ENCODE measurements around the gene SAT1.

Gene SAT1

GRCh38 chrX:23826653-23827052 is 43.7 kb downstream of the SAT1 start:
- Histone ChIP-seq H3F3A (ENCODE audit: insufficient read depth, low read length) (no peaks in the 10 kb centered on the region), H3K27ac (ENCODE audit: low read length) (no peak overlapping the region), H3K36me3 (replicated peaks; ENCODE audit: insufficient read depth, low read length) (no peaks in the 10 kb centered on the region), H3K9ac (ENCODE audit: low read length) (no peak overlapping the region), H3K79me2 (ENCODE audit: low read length) (no peaks in the 10 kb centered on the region), H3K4me2 (ENCODE audit: low read depth, low read length) (no peak overlapping the region), H3K27me3 (replicated peaks; ENCODE audit: insufficient read depth, low read length) (no peaks in the 10 kb centered on the region), H3K4me3 (ENCODE audit: low read length) (no peak overlapping the region), H3K9me3 (replicated peaks; ENCODE audit: insufficient read depth, low read length) (no peaks in the 10 kb centered on the region), H3K4me1 (ENCODE audit: low read length) (no peaks in the 10 kb centered on the region), H3K9me2 (replicated peaks; ENCODE audit: insufficient read depth, low read length) (no peaks in the 10 kb centered on the region), H4K20me1 (ENCODE audit: insufficient read depth, low read length) (no peaks in the 10 kb centered on the region), H2AFZ (ENCODE audit: low read length) (no peak overlapping the region)
- DNase-seq: no peak
- TF ChIP-seq CTCF (IDR thresholded peaks at IDR 0.05; ENCODE audit: low read length): no peak
- TF ChIP-seq EZH2phosphoT487 (IDR thresholded peaks at IDR 0.05; ENCODE audit: low read length): no peak
- TF ChIP-seq EZH2 (optimal IDR thresholded peaks at IDR 0.05; ENCODE audit: low read depth, low read length): no peak

- Histone ChIP-seq H3K9me3 (replicated peaks; ENCODE audit: insufficient read depth, low read length) (no peaks in the 10 kb centered on the region), H3K9me2 (replicated peaks; ENCODE audit: insufficient read depth, low read length) (no peaks in the 10 kb centered on the region), H3F3A (ENCODE audit: insufficient read depth, low read length) (no peaks in the 10 kb centered on the region), H2AFZ (ENCODE audit: low read length) (no peak overlapping the region), H3K4me1 (ENCODE audit: low read length) (no peaks in the 10 kb centered on the region), H3K27me3 (replicated peaks; ENCODE audit: insufficient read depth, low read length) (no peaks in the 10 kb centered on the region), H3K27ac (ENCODE audit: low read length) (no peak overlapping the region), H3K4me2 (ENCODE audit: low read depth, low read length) (no peak overlapping the region), H3K4me3 (ENCODE audit: low read length) (no peak overlapping the region), H3K9ac (ENCODE audit: low read length) (no peak overlapping the region), H3K79me2 (ENCODE audit: low read length) (no peaks in the 10 kb centered on the region), H3K36me3 (replicated peaks; ENCODE audit: insufficient read depth, low read length) (no peaks in the 10 kb centered on the region), H4K20me1 (ENCODE audit: insufficient read depth, low read length) (no peaks in the 10 kb centered on the region)
- no peak for DNase-seq
- TF ChIP-seq EZH2phosphoT487 (IDR thresholded peaks at IDR 0.05; ENCODE audit: low read length): no peak
- TF ChIP-seq EZH2 (optimal IDR thresholded peaks at IDR 0.05; ENCODE audit: low read depth, low read length): no peak
- no peak for TF ChIP-seq CTCF (IDR thresholded peaks at IDR 0.05; ENCODE audit: low read length)
Measured at GRCh38 chrX:23828881-23829280, 45.9 kb downstream of the SAT1 start.

- no peak for DNase-seq
- H3K4me3 ChIP-seq (ENCODE audit: low read length): no peak overlapping the region
- no peaks in the 10 kb centered on the region for H3K9me3 ChIP-seq (replicated peaks; ENCODE audit: insufficient read depth, low read length)
- TF ChIP-seq EZH2 (optimal IDR thresholded peaks at IDR 0.05; ENCODE audit: low read depth, low read length): no peak
- TF ChIP-seq EZH2phosphoT487 (IDR thresholded peaks at IDR 0.05; ENCODE audit: low read length): no peak
- H2AFZ ChIP-seq (ENCODE audit: low read length): no peak overlapping the region
- H3K27me3 ChIP-seq (replicated peaks; ENCODE audit: insufficient read depth, low read length): no peaks in the 10 kb centered on the region
- H3K4me1 ChIP-seq (ENCODE audit: low read length): no peaks in the 10 kb centered on the region
- no peaks in the 10 kb centered on the region for H3F3A ChIP-seq (ENCODE audit: insufficient read depth, low read length)
- H3K79me2 ChIP-seq (ENCODE audit: low read length): no peaks in the 10 kb centered on the region
- no peaks in the 10 kb centered on the region for H3K36me3 ChIP-seq (replicated peaks; ENCODE audit: insufficient read depth, low read length)
- H3K9ac ChIP-seq (ENCODE audit: low read length): no peak overlapping the region
- H3K9me2 ChIP-seq (replicated peaks; ENCODE audit: insufficient read depth, low read length): no peaks in the 10 kb centered on the region
- no peak overlapping the region for H3K4me2 ChIP-seq (ENCODE audit: low read depth, low read length)
- H4K20me1 ChIP-seq (ENCODE audit: insufficient read depth, low read length): no peaks in the 10 kb centered on the region
- H3K27ac ChIP-seq (ENCODE audit: low read length): no peak overlapping the region
Measured at GRCh38 chrX:23832721-23833120, 49.7 kb downstream of the SAT1 start.

All from MM.1S (cell line).